ENCODE measurements around the gene ACTR2. TPM values are rescaled to one million over a fixed set of nuclear protein-coding genes. Genes with fewer than 3 reads are reported as not detected.

ACTR2 gene
- total and polyA plus RNA-seq, 3 donors from 2014 or later, result 49.2 to 80.1 (median 56.6) TPM

- Histone ChIP-seq H3K27me3 (no peaks in the 10 kb centered on the region), H3K36me3 (ENCODE audit: low read depth, missing control alignments) (no peaks in the 10 kb centered on the region), H3K27ac (no peak overlapping the region), H3K4me3 (no peak overlapping the region), H3K9me3 (no peaks in the 10 kb centered on the region), H3K4me1 (no peaks in the 10 kb centered on the region)
- 77 to 80% methylated on average over 9 of the region's 9 CpGs for WGBS, 2 donors
- TF ChIP-seq, protein P1, sequence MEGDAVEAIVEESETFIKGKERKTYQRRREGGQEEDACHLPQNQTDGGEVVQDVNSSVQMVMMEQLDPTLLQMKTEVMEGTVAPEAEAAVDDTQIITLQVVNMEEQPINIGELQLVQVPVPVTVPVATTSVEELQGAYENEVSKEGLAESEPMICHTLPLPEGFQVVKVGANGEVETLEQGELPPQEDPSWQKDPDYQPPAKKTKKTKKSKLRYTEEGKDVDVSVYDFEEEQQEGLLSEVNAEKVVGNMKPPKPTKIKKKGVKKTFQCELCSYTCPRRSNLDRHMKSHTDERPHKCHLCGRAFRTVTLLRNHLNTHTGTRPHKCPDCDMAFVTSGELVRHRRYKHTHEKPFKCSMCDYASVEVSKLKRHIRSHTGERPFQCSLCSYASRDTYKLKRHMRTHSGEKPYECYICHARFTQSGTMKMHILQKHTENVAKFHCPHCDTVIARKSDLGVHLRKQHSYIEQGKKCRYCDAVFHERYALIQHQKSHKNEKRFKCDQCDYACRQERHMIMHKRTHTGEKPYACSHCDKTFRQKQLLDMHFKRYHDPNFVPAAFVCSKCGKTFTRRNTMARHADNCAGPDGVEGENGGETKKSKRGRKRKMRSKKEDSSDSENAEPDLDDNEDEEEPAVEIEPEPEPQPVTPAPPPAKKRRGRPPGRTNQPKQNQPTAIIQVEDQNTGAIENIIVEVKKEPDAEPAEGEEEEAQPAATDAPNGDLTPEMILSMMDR (IDR thresholded peaks at IDR 0.05), result no peak
- intact Hi-C loops (cut with DNase I; ENCODE audit: low total_unique reads), result no loop called here
- no peak for DNase-seq
Observed at GRCh38 chr2:65320042-65320725, 92.6 kb downstream of the ACTR2 start.

Other genes with a start within 250 kb of the ACTR2 start
- 10 to 100 TPM; 14.3 to 17.8 TPM for gene SLC1A4, start 238.4 kb upstream of the ACTR2 start, total RNA-seq
- 28.5 TPM for gene SLC1A4, start 238.4 kb upstream of the ACTR2 start, polyA plus RNA-seq (ENCODE audit: insufficient read depth, low read depth, low replicate concordance)
- 10 to 100 TPM; 25.9 to 28.2 TPM for gene CEP68, start 171.4 kb upstream of the ACTR2 start, total RNA-seq
- 13.3 TPM for gene CEP68, start 171.4 kb upstream of the ACTR2 start, polyA plus RNA-seq (ENCODE audit: insufficient read depth, low read depth, low replicate concordance)
- 100 to 1,000 TPM in 1 of 2 donors, 10 to 100 TPM in 1; 82.0 to 113 TPM for gene RAB1A, start 97.7 kb upstream of the ACTR2 start, total RNA-seq
- gene RAB1A, start 97.7 kb upstream of the ACTR2 start, polyA plus RNA-seq (ENCODE audit: insufficient read depth, low read depth, low replicate concordance), result 154 TPM
- 10 to 100 TPM in 1 of 2 donors, 1 to 10 TPM in 1; 10.0 to 14.1 TPM for gene SPRED2, start 204.8 kb downstream of the ACTR2 start, total RNA-seq
- 11.3 TPM for gene SPRED2, start 204.8 kb downstream of the ACTR2 start, polyA plus RNA-seq (ENCODE audit: insufficient read depth, low read depth, low replicate concordance)